HEK293 (cell line): ENCODE results near the gene POLR3E.

Experiments
- CTCF ChIA-PET: fragments of 350-600 bp; formaldehyde crosslinking; extraction: SDS; loops from one replicate; lab custom pipeline; 2021; ENCODE audit warnings: antibody characterized with exemption; lab: Yijun Ruan, JAX
- POLR2A ChIA-PET: fragments of 300-600 bp; formaldehyde crosslinking; extraction: SDS; loops from one replicate; lab custom pipeline; 2020; ENCODE audit warnings: antibody characterized with exemption, inconsistent platforms; lab: Yijun Ruan, JAX
- H3K27ac ChIP-seq: fragments of 200-500 bp; sonication (Bioruptor generic); 2 replicates; pipeline ENCODE4 v1.5.1; 2014; ENCODE audit warnings: low read depth, low read length, control low read depth, inconsistent platforms; ENCODE audit errors: extremely low read depth
- H3K36me3 ChIP-seq, 2 experiments: fragments of 200-500 bp in 1 of 2; sonication (Bioruptor generic) in 1 of 2; 1 replicate in 1 of 2; 2 replicates in 1 of 2; pipeline ENCODE4 v1.5.1; 2014 to 2017; ENCODE audit warnings: inconsistent platforms in 2 of 2, low read length in 2 of 2; ENCODE audit not compliant: control insufficient read depth in 2 of 2, insufficient read depth in 1 of 2
- H3K4me1 ChIP-seq: fragments of 200-500 bp; sonication (Bioruptor generic); 2 replicates; pipeline ENCODE4 v1.5.1; 2014; ENCODE audit warnings: mild to moderate bottlenecking, low read length, inconsistent platforms; ENCODE audit not compliant: control insufficient read depth, insufficient read depth
- H3K4me3 ChIP-seq: 2 replicates; pipeline ENCODE4 v1.5.1; 2011; ENCODE audit warnings: low read depth, mild to moderate bottlenecking, control low read depth, low read length, moderate library complexity
- H3K9me3 ChIP-seq: fragments of 200-500 bp; sonication (Bioruptor generic); 2 replicates; pipeline ENCODE4 v1.5.1; 2014; ENCODE audit warnings: low read depth, low read length, inconsistent platforms; ENCODE audit not compliant: control insufficient read depth, insufficient read depth
- HOXA7 ChIP-seq: sonication (generic); formaldehyde crosslinking; IDR thresholded peaks from 2 replicates; pipeline ENCODE4 v1.8.1; 2022; ENCODE audit warnings: missing genetic modification reagents, borderline replicate concordance
- PRDM6 ChIP-seq: fragments of 450-650 bp; formaldehyde crosslinking; IDR thresholded peaks from 2 replicates; pipeline ENCODE4 v1.5.1; 2017; ENCODE audit warnings: missing biosample characterization, missing genetic modification characterization
- SALL2 ChIP-seq: fragments of 450-650 bp; formaldehyde crosslinking; IDR thresholded peaks from 2 replicates; pipeline ENCODE4 v1.5.0; 2017; ENCODE audit warnings: missing biosample characterization, mild to moderate bottlenecking, missing genetic modification characterization, borderline replicate concordance
- WT1 ChIP-seq: fragments of 450-650 bp; formaldehyde crosslinking; IDR thresholded peaks from 2 replicates; pipeline ENCODE4 v1.5.1; 2016; ENCODE audit warnings: missing biosample characterization, missing genetic modification characterization
- ZNF133 ChIP-seq: fragments of 450-650 bp; formaldehyde crosslinking; IDR thresholded peaks from 2 replicates; pipeline ENCODE4 v1.5.1; 2016; ENCODE audit warnings: missing biosample characterization, missing genetic modification characterization
- ZNF18 ChIP-seq: fragments of 450-650 bp; formaldehyde crosslinking; IDR thresholded peaks from 2 replicates; pipeline ENCODE4 v1.5.1; 2016; ENCODE audit warnings: missing biosample characterization, missing genetic modification characterization
- ZNF221 ChIP-seq: fragments of 450-650 bp; formaldehyde crosslinking; IDR thresholded peaks from 2 replicates; pipeline ENCODE4 v1.5.1; 2017; ENCODE audit warnings: missing biosample characterization, missing genetic modification characterization, borderline replicate concordance
- ZNF521 ChIP-seq: fragments of 450-650 bp; formaldehyde crosslinking; IDR thresholded peaks from 2 replicates; pipeline ENCODE4 v1.5.1; 2017; ENCODE audit warnings: missing biosample characterization, mild to moderate bottlenecking, missing genetic modification characterization
- ZNF549 ChIP-seq: fragments of 450-650 bp; IDR thresholded peaks from 2 replicates; pipeline ENCODE4 v1.5.1; 2018; ENCODE audit warnings: missing biosample characterization, missing genetic modification characterization, mild to moderate bottlenecking, inconsistent platforms, moderate library complexity
- ZNF621 ChIP-seq: fragments of 450-650 bp; formaldehyde crosslinking; IDR thresholded peaks from 2 replicates; pipeline ENCODE4 v1.5.1; 2017; ENCODE audit warnings: missing biosample characterization, missing genetic modification characterization
- ZNF626 ChIP-seq: fragments of 450-650 bp; sonication (Bioruptor Pico); formaldehyde crosslinking; IDR thresholded peaks from 2 replicates; pipeline ENCODE4 v1.5.1; 2018; ENCODE audit warnings: missing biosample characterization, missing genetic modification characterization, inconsistent platforms
- ZNF76 ChIP-seq: fragments of 450-650 bp; formaldehyde crosslinking; IDR thresholded peaks from 2 replicates; pipeline ENCODE4; 2016; ENCODE audit warnings: low read depth, missing biosample characterization, missing genetic modification characterization, borderline replicate concordance
- TF ChIP-seq, protein P1 (sequence below): fragments of 450-650 bp; formaldehyde crosslinking; conservative IDR thresholded peaks from 2 replicates; pipeline ENCODE4 v1.5.1; 2016; ENCODE audit warnings: low read depth, missing biosample characterization, missing genetic modification characterization
- TF ChIP-seq, protein P2 (sequence below): fragments of 450-650 bp; formaldehyde crosslinking; IDR thresholded peaks from 2 replicates; pipeline ENCODE4 v1.5.1; 2016; ENCODE audit warnings: missing biosample characterization, missing genetic modification characterization

Gene POLR3E

DNA sequence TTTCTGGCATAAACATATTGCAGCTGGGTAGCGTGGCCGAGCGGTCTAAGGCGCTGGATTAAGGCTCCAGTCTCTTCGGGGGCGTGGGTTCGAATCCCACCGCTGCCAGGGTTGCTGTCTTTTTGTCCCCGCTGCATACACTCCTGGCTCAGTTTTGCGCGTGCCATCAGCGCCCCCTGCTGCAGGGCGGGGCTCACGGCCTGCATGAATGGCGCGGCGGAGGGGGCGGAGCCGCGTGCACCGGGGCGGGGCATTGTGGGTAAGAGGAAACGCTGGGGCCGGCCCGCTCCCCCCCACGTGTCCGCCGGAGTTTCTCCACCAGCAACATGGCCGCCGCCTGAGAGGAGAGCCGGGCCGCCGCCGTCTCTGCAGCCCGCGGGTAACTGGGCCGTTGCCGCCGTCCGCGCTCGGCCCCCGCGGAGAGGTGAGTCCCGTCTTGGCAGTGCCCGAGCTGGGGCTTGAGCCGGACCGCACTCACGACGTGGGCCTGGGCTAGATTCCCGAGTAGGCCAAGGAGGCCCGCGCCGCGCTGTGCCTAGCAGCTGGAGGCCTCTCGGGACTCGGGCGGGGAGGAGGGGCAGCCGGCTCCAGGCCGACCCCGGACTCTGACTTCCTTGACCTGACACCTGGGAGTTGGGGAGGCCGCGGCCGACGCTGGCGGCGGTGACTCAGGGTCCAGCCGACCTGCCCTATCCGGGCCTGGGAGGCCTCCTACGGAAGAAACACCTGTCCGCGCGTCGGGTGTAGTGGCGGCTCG is at the start of gene POLR3E (continued):
- TF ChIP-seq PRDM6 (tag by site-specific recombination): peak; percentile 23; the same call in 1 of the 2 replicates
- TF ChIP-seq, all 188 proteins: peak for 92

DNA sequence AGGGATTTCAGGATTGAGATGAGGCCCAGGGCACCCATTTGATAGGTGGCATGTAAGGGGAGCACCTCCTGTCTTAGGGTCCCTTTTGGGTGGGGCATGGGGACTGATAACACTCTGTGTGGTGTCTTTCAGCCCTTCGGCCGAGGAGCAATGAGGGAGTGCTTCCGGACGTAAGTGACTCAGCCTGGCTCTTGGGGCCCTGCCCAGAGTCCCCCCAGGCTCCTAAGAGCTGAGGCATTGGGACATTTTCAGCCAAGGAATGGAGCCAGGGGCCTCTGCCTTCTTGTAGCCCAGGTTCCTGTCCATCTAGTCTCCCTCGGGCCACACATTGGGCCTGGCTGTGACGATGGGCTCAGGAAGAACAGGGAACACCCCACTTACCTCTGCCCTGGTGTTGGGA is 46.7 kb upstream of the POLR3E start:
- Histone ChIP-seq H3K4me3 (no peak overlapping the region), H3K27ac (no peak overlapping the region), H3K9me3 (no peaks in the 10 kb centered on the region), H3K36me3 (peaks cover 4 to 52% of the 10 kb centered on the region in 2 experiments; a peak in 2 of 3 replicates), H3K4me1 (no peaks in the 10 kb centered on the region)
- TF ChIP-seq ZNF133 (no peak), SALL2 (tag by site-specific recombination) (no peak), ZNF549 (no peak), ZNF76 (tag by site-specific recombination) (no peak), WT1 (tag by site-specific recombination) (no peak), ZNF521 (no peak), HOXA7 (no peak), ZNF18 (tag by site-specific recombination) (no peak), ZNF221 (tag by site-specific recombination) (no peak), ZNF621 (tag by site-specific recombination) (no peak), ZNF626 (tag by site-specific recombination) (no peak)
- TF ChIP-seq, protein P1, sequence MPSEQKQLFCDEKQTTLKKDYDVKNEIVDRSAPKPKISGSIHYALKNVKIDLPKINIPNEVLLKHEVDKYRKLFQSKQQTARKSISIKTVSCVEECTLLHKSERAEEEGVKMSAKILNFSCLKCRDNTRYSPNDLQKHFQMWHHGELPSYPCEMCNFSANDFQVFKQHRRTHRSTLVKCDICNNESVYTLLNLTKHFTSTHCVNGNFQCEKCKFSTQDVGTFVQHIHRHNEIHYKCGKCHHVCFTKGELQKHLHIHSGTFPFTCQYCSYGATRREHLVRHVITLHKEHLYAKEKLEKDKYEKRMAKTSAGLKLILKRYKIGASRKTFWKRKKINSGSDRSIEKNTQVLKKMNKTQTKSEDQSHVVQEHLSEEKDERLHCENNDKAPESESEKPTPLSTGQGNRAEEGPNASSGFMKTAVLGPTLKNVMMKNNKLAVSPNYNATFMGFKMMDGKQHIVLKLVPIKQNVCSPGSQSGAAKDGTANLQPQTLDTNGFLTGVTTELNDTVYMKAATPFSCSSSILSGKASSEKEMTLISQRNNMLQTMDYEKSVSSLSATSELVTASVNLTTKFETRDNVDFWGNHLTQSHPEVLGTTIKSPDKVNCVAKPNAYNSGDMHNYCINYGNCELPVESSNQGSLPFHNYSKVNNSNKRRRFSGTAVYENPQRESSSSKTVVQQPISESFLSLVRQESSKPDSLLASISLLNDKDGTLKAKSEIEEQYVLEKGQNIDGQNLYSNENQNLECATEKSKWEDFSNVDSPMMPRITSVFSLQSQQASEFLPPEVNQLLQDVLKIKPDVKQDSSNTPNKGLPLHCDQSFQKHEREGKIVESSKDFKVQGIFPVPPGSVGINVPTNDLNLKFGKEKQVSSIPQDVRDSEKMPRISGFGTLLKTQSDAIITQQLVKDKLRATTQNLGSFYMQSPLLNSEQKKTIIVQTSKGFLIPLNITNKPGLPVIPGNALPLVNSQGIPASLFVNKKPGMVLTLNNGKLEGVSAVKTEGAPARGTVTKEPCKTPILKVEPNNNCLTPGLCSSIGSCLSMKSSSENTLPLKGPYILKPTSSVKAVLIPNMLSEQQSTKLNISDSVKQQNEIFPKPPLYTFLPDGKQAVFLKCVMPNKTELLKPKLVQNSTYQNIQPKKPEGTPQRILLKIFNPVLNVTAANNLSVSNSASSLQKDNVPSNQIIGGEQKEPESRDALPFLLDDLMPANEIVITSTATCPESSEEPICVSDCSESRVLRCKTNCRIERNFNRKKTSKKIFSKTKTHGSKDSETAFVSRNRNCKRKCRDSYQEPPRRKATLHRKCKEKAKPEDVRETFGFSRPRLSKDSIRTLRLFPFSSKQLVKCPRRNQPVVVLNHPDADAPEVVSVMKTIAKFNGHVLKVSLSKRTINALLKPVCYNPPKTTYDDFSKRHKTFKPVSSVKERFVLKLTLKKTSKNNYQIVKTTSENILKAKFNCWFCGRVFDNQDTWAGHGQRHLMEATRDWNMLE (tag by site-specific recombination): no peak
- TF ChIP-seq, protein P2, sequence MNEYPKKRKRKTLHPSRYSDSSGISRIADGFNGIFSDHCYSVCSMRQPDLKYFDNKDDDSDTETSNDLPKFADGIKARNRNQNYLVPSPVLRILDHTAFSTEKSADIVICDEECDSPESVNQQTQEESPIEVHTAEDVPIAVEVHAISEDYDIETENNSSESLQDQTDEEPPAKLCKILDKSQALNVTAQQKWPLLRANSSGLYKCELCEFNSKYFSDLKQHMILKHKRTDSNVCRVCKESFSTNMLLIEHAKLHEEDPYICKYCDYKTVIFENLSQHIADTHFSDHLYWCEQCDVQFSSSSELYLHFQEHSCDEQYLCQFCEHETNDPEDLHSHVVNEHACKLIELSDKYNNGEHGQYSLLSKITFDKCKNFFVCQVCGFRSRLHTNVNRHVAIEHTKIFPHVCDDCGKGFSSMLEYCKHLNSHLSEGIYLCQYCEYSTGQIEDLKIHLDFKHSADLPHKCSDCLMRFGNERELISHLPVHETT: no peak
- ChIA-PET CTCF (no interaction called here), POLR2A (no interaction called here)
